ENCODE results near the gene EEF2.

DNA sequence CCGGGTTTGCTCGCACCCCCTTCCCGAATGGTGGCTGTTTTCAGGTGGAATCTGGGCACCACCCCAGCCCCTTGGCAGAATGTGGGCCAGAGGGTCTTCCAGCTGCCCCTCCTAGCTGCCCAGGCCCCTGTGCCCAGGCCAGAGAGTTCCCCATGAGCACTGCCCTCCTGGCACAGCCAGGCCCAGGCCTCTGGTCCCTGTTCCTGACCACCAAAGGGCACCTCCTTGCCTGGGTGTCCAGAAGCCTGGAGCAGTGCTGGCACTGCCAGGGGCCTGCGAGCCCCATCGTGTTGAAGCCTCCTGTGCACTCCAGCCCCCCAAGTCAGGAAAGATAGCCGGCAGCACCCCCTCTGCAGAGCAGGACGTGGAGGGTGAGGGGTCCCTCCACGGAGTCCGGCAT lies 45.7 kb upstream of the EEF2 start:
- TF ChIP-seq EZH2 (IDR thresholded peaks at IDR 0.05; ENCODE audit: borderline replicate concordance, low read depth, low read length, poor library complexity, severe bottlenecking): no peak
- TF ChIP-seq, protein P1, sequence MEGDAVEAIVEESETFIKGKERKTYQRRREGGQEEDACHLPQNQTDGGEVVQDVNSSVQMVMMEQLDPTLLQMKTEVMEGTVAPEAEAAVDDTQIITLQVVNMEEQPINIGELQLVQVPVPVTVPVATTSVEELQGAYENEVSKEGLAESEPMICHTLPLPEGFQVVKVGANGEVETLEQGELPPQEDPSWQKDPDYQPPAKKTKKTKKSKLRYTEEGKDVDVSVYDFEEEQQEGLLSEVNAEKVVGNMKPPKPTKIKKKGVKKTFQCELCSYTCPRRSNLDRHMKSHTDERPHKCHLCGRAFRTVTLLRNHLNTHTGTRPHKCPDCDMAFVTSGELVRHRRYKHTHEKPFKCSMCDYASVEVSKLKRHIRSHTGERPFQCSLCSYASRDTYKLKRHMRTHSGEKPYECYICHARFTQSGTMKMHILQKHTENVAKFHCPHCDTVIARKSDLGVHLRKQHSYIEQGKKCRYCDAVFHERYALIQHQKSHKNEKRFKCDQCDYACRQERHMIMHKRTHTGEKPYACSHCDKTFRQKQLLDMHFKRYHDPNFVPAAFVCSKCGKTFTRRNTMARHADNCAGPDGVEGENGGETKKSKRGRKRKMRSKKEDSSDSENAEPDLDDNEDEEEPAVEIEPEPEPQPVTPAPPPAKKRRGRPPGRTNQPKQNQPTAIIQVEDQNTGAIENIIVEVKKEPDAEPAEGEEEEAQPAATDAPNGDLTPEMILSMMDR (conservative IDR thresholded peaks at IDR 0.05; ENCODE audit: low read depth, low read length): no peak

Measured in A673 (cell line).